CD4-positive, alpha-beta T cell treated with Interleukin-6 for 4 hours (primary cell): Measurements from ENCODE around the gene SLC22A15.
"Not testable (repeated sequence)": the region's sequence is repeated elsewhere in the genome, so short reads cannot be mapped to it uniquely, and the experiment has no call there.

Source experiments
- DNase-seq: peaks from one replicate; pipeline ENCODE4 v3.0.0-alpha.2; 2020; ENCODE audit warnings: mixed read lengths

SLC22A15 gene

GRCh38 chr1:115976062-115976920 lies at the start of gene SLC22A15:
TSS of gene SLC22A15 (plus strand) at chr1:115976513. CDS start at chr1:115976628, 115 bp downstream.
- peak; percentile 22 for DNase-seq

- DNase-seq = no peak
These were observed 48.3 kb upstream of the SLC22A15 start for GRCh38 chr1:115927971-115928370.

DNA sequence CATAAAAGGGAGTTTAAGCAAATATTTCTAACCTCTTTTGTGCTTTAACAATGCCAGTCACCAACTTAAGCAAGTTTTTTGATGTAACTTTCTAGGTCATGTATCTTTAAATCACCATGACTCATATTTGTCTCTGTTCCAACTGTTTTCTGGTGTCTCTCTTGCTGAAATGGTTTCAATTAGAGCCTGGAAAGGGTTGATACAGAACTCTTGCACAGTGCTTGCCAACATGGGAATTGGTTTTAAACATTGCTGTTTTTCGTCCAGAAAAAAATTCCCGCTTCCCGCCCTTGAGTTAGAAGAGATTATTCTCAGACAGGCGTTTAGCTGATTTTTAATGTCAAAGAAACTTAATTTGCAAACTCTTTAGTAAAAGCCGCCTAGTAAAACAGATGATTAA lies 46.4 kb upstream of the SLC22A15 start:
- no peak for DNase-seq

DNA sequence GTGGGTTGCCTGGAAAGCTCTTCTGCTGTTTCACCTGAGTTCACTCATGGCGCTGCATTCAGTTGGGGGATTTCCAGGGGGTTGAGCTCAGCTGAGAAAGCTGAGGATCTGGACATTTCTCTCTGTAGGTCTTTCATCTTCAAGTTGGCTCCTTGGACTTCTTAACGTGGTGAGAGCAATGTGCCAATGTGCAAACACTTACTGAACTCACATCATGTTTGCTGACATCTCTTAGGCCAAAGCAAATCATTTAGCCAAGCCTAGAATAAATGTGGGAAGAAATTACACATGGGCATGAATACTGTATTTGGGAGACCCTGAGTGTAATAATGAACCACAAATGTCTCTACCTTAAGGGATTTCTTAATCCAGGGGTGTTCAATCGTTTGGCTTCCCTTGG lies 42.7 kb upstream of the SLC22A15 start:
- no peak for DNase-seq

DNA sequence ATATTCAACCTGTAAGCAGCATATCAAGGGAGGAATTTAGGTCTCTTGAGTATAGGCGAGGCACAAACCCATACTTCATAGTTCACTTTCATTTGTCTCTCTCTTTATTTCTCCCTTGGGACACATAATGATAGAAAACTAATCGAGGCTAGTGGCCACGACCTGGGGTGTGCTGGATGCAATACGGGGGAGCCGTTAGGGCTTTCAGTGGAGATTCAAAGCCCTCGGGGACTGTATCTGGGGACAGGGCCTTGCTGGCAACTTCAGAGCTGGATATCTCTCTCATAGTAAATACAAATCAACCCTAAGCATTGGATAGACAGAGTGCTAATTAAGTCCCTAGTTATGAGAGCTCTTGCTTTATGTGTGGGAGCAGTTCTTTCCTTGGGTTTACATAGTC lies 36.9 kb upstream of the SLC22A15 start:
- DNase-seq = no peak

- DNase-seq = no peak
These were observed 30.2 kb upstream of the SLC22A15 start for GRCh38 chr1:115946116-115946515.

- no peak for DNase-seq
These were observed 27.2 kb upstream of the SLC22A15 start for GRCh38 chr1:115949156-115949555.

DNA sequence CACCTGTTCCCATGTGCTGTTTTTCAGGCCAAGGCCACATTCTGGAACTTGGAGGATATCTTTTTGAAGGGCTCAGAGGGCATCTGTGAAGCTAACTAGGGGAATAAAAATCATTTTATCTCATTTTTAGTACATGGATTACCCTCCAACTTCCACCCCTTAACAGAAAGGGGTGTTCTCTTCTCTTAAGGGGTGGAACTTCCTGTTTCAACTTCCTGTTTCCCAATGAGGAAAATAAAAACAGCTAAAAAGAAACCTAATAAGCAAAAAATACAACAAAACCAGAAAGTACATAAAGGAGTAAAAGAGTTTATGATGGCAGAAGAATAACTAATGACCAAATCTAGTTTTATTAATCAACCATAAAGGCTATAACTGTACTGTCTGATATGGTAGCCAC lies 24.8 kb upstream of the SLC22A15 start:
- DNase-seq = no peak

- DNase-seq = no peak
These were observed 23.8 kb upstream of the SLC22A15 start for GRCh38 chr1:115952547-115952946.

DNA sequence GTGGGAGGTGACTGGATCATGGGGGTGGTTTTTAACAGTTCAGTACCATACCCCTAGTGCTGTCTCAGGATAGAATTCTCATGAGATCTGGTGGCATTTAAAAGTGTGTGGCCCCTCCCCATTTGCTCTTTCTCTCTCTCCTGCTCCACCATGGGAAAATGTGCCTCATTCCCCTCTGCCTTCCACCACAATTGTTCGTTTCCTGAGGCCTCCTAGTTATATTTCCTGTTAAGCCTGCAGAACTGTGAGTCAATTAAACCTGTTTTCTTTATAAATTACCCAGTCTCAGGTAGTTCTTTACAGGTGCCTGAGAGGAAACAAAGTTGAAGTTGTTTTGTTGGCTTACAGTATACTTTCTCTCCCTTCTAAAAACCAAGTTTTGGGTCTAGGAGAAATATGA lies 23.1 kb upstream of the SLC22A15 start:
- no peak for DNase-seq

DNA sequence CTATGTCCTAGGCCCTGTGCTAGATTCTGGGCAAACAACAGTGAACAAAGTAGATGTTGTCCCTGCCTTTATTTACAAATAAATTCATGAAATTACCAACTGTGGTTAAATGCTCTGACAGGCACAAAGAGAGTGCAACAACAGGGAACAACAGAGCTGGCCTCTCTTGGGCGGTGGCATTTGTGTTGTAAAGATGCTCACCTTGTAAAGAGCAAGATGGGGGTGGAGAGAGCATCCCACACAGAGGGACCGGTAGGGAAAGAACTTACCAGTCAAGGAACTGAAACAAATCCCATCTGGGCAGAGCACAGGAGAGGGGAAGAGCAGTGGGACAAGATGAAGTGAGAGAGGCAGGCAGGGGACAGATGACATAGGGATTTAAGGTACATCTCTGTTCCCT lies 21.6 kb upstream of the SLC22A15 start:
- DNase-seq = no peak

- no peak for DNase-seq
These were observed 21.1 kb upstream of the SLC22A15 start for GRCh38 chr1:115955228-115955627.

DNA sequence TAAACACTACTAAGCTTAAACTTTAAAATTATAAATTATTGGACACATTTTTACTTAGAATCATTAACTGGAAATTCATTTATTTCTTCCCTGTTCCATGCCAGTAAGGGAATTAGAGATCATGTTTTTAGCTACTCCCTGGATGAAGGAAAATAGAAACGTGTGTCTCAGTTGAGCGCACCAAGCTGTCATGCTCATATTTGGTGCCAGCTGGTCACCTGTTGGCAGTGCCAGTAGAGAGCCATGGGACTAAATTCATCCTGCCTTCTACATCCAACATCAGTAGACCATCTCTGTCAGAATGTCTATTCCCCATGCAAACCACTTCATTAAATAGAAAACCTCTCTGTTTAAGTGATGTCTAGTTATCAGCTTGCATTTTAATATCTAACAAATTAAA lies 17.4 kb upstream of the SLC22A15 start:
- no peak for DNase-seq

DNA sequence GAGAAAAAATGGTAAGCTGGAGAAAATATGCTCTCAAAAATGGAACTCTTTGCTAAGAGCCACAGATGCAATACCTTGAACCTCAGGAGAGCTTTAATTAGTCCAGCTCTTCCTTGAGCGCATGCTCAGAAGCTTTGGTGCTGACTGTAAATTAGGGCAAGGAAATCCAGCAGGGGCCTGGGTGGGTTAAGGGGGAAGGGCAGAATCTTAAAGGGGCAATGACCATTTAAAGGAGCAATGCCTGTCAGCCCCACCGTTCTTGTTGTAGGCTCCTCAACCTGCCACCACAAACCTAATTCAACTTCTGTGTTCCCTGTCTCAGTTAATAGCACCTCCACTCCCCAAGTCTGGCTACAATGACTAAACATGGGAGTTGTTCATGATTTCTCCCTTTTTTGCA lies 6.8 kb upstream of the SLC22A15 start:
- no peak for DNase-seq

- DNase-seq = not testable (repeated sequence)
These were observed 4.5 kb upstream of the SLC22A15 start for GRCh38 chr1:115971778-115972177.

GRCh38 chr1:115973154-115973553 lies 3.2 kb upstream of the SLC22A15 start:
- DNase-seq = no peak

DNA sequence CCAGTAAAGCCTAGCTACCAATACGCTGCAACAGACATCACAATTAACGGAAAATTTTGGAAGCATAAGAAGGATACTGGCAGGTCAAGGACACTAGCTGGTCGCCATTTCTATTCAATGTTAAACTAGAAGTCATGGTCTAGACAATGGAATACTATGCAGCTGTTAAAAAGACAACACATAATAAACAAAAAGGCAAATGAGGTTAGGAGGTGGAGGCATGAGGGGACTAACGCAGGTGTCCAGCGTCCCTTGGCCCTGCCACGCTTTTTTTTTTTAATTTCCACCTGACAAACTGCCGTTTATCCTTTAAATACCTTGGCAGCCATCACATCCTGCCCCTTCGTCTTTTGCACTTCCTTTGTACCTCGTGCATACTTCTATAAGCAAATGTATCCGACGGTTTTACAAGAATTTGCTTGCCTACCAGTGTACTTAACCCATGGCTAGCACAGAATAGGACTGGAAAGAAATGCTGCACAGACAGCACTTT lies 698 bp upstream of the SLC22A15 start:
- no peak for DNase-seq

DNA sequence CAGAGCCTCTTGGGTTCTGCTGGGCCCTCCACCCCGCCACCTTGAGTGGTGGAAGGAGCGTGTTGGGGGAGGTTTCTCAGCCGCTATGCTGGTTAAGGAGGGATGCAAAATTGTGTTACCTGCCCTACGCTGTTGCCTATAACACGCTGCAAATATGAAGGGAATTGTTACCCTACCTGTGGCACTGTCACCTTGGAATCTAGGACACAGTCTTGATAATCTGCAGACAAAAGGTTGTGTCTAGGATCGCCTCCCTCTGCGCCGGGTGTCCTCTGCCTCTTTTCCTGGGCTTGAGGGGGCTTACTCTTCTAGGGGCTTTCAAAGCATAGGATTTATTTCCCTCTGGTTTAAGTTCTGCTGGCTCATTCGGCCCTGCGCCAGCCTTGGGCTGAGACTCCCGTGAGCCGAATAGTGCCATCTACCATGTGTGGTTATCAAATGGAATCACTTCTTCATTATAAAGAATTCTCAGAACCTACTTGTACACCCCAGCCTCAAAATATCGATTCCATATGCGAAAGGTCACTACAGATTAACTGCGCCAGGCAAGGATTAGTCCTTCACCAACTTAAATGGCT lies 697 bp downstream of the SLC22A15 start:
- no peak for DNase-seq

DNA sequence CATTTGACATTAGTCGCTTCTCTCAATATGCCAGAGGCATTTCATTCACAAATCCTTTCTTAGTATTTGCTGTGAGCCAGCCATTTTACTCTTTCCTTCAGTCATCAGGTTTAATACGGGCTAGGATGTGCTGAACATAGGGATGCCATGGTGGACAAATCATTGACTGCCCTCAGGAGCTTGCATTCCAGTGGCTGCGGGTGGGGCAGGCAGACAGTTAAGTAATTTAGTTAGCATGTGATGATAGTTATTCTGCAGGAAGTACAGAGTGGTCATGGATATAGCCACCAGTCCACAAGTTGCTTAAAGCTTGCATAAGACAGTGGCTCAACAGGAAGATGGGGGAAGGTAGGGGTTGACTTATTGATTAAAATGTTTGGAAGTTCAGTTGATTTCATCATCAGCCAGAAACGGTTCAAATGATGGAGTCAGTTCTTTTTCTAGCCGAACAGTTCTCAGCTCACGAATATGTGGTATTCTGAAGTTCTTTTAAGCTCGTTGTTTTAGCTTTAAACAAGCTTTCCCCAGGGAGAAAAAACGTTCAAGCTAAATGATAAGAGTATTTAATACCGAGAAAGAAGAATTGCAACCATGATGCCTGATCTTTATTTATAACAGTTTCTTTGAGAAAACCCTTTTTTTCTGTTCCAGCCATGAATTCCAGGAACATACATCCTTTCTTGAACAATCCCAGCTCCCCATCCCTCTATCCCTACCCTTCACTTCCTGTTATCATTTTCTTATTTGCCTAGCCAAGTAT lies 1.4 kb downstream of the SLC22A15 start:
- no peak for DNase-seq

- no peak for DNase-seq
These were observed 2.1 kb downstream of the SLC22A15 start for GRCh38 chr1:115978292-115978941.

DNA sequence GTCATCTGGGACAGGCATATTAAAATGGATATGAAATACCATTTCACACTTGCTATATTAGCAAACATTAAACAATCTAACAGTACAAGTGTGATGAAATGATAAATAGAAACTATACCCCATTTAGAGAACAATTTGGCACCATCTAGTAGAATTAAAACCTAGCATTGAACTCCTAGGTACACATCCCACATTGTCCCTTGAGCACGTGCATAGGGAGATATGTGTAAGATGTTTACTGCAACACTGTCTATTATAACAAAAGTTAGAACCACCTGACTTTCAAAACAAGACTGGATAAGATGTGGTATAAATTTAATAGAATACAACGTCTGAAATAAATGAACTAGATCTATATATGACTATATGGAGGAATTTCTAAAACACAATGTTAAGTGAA lies 3.8 kb downstream of the SLC22A15 start:
- no peak for DNase-seq

- DNase-seq = no peak
These were observed 5.0 kb downstream of the SLC22A15 start for GRCh38 chr1:115980998-115981993.
